NCI-H128 (cell line): ENCODE data around the gene CMTM1.
A peak's percentile ranks its signal among the peaks of the same experiment; 100 is the strongest.

Experiments used
- DNase-seq: peaks from one replicate; lab custom pipeline; 2025; ENCODE audit not compliant: unreplicated experiment; lab: John Stamatoyannopoulos, UW

CMTM1 gene

DNA sequence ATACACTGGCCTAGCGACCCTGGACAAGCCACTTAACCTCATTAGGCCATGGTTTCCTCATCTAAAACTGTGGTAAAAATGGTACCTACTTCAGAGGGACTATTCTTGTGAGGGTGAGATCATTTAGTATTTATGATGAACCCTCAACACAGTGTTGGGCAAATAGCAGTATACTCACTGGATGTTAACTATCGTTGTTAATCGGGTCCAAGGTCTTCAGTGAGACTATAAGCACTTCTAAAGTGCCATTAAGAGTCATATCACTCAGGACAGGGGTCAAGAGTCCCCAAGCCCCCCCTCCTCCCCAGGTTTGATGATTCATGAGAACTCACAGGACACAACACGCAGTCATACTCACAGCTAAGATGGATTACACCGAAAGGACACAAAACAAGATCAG is 27.3 kb upstream of the CMTM1 start:
- DNase-seq = no peak

DNA sequence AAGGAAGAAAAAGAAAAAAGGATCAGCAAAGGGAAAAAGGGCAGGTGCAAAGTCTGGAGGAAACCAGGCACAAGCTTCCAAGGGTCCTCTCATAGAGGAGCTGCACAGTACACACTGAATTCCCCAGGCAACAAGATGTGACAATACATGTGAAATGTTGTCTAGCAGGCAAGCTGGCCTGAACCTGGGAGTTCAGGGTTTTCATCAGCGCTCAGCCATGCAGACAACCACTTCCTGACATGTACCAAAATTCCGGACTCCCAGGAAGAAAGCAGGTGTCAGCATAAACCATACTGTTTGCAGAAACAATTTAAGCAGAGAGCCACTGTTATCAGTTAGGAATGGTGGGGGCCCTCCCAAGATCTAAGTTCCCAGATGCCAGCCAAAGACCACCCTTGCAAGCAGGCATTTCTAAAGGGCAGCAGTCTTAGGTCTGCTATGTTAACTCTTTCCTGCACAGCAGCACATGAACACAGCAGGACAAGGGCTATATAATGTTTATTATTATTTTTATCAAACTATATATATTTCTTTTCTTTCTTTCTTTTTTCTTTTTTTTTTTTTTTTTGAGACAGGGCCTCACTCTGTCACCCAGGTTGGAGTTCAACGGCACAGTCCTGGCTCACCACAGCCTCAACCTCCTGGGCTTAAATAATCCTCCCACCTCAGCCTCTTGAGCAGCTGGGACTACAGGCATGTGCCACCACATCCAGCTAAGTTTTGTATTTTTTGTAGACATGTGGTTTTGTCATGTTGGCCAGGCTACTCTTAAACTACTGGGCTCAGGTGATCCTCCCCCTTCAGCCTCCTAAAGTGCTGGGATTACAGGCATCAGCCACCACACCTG is 26.4 kb upstream of the CMTM1 start:
- DNase-seq = no peak

GRCh38 chr16:66541388-66542355 is 24.6 kb upstream of the CMTM1 start:
- DNase-seq = no peak

GRCh38 chr16:66542396-66542795 is 23.8 kb upstream of the CMTM1 start:
- DNase-seq = no peak

DNA sequence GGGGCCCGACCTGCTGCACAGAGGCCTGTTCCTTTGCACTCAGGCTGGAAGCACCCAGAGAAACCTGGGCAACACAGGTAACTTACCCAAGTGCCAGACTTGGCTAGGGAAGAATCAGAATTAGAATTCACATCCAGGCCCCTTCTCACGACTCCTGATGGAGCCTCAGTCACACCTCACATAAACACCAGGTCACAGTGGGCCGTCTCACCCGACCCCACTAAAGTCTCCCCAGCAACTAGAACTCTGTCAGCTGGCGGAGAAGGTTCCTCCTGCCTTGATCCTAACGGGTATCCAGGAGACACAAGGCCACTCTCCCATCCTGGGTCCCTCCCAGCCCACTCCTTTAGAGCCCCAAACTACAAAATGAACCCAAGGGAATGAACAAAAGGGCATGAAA is 22.7 kb upstream of the CMTM1 start:
- DNase-seq = no peak

GRCh38 chr16:66544016-66544757 is 22.1 kb upstream of the CMTM1 start:
- no peak for DNase-seq

DNA sequence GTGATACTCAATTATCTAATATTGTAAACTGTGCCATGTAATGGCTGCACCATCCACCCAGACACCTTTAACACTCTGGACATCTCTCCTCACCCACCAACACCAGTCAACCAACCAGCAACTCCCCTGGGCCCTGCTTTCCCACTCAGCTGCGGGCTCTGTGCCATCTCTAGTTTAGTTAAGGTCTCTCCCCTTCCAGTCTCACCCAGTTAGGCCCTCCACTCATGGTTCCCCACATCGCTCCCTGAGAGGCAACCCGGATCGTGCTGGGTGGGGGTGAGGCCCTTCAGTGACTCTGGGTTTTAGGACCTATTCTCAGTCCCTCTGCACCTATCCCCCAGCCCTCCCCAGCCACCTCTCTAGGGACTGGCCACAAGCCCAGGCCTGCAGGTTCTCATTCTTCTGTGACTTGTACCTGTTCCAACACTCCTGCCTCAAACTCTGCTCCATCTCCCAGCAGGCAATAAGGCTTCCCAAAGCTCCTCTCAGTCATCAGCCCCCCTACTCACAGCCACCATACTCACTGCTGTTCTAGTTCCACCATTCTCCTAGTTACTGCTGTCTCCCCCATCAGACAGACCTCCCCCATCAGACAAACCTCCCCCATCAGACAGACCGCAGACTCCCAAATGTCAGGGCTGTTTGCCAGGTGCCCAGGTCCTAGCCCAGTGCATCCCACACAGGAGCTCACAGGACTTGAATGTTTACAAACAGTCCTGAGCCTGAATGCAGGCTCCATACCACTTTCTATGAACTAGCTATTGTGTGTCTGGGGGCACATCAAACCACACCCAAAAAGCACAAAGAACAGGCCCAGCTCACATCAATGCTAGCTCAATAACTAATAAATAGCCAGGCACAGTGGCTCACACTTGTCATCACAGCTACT is 18.9 kb upstream of the CMTM1 start:
- DNase-seq = no peak

DNA sequence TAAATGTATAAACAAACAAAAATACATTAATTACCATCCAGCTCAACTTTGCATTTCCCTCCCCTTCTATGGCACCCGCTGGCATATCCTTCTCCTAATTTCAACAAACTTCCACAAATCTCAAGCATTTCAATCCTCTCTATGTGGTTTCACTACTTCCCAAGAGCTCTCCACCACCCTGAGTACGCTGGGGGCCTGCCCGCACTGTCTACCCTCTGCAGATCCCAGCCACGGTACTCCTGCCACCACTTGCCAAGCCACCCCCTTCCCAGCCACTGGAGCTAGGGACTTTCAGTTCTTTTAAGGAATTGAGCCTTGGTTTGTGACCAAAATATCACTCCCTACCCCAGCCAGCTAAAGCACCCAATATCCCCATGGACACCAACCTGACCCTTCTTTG is 18.2 kb upstream of the CMTM1 start:
- DNase-seq = no peak

- DNase-seq = no peak
These were observed 17.4 kb upstream of the CMTM1 start for GRCh38 chr16:66548868-66549267.

DNA sequence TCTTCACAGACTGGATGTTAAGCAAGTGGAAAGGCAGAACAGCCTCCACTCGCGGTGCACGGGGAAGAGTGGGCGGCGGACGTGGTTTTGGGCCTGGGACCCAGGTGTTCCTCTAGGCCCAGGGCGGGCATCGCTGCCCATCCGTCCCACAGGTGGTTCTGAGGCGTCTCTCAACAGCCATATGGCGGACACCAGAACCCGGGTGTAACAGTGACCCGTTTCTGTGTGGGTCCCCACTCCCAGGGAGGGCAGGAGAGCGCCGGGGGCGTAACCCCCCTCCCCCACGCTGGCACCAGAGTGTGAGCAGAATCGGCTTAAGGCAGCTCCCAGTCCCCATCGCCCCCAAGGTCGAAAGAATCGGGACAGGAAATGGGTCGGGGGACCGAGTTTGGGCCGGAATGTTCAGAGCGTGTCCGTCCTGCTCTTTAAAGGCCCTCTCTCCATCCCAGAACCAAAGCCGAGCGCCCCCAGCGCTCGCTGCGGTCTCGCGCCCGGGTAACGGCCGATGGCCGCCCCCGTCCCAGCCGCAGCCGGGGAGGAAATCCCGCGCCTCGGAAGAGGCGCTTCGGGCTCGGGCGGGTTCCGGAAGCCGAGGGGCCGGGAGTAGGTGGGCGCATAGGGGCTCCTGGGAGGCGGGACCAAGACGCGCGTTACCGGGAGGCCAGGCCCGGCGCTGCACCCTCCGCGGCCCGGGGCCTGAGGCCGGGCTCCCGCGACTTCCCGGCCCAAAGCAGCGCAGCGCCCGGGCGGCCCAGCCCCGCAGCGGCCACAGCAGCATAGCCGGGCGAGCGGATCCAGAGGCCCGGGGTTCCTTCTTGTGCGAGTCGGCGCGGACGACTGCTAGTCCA is 16.7 kb upstream of the CMTM1 start, which contains the start of gene TK2:
Gene TK2, minus strand, starts transcription at position 839 of the 848 bp plus-strand sequence. Its CDS starts 61 bp downstream, at position 778.
- DNase-seq = no peak

DNA sequence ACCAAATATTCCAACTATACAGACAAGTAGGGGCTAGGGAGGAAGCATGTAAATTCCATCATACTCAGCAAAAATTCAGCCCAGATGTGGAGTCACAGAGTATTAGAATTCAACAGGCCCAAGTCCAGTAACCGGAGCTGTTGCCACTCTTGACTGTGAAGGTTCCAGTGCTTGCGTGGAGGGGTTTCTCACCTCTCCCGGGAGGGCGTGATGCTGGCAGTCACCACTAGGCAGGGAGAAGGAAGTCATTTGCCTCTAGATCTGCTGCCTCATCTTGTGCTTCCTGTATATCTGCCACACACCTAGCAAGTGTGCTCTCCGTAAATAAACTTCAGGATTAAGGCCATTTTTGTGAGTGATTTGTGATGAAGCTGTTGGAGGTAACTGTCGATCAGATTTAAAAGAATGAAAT is 14.9 kb upstream of the CMTM1 start:
- no peak for DNase-seq

GRCh38 chr16:66551788-66552285 is 14.4 kb upstream of the CMTM1 start:
- no peak for DNase-seq

DNA sequence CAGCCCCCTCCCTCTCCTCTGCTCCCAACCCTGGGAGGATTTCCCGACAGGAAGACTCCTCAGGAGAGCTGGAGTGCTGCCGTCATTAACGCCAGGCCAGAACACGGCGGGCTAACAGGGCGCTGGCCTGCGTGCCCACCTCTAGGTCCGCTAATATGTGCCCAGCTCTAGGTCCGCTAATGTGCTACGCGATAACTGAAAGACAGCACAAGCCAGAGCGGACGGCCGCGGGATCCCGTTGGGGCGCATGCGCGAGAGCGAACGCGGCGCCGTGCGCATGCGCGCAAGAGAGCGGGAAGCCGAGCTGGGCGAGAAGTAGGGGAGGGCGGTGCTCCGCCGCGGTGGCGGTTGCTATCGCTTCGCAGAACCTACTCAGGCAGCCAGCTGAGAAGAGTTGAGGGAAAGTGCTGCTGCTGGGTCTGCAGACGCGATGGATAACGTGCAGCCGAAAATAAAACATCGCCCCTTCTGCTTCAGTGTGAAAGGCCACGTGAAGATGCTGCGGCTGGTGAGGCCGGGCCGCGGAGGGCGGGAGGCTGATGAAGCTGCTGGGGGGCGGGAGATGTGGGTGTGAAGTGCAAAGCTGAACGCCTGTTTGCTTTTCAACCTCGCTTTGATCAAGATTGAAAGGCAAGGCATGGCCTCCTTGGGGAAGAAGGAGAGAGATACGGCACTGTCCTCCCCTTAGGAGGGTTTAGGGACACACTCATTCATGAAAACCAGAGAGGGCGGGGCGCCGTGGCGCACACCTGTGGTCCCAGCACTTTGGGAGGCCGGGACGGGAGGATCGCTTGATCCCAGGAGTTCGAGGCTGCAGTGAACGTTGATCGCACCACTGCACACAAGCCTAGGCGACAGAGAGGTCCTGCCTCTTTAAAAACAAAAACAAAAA is 13.7 kb upstream of the CMTM1 start, which contains the start of gene CKLF:
Gene CKLF, plus strand, starts transcription at position 291 of the 892 bp plus-strand sequence. Its CDS starts 140 bp downstream, at position 431.
- peak; percentile 66 for DNase-seq

- DNase-seq = no peak
These were observed 13.0 kb upstream of the CMTM1 start for GRCh38 chr16:66553223-66553622.

DNA sequence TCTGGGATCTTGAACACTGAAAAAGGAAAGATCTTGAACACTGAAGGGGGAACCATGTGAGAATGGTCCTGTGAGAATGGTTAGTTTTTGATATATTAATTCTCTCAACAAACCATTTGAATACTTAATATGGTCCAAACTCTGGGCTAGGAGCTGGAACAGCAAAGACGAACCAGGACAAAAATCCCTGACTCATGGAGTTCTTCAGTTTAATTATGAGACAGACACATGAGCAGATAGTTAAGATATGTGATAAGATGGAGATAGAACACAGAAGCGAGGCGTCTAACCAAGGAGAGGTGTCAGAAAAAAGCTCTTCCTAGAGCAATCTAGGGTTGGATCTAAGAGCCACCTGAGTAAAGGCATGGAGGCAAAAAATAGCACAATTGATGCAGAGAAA is 12.2 kb upstream of the CMTM1 start:
- DNase-seq = no peak

DNA sequence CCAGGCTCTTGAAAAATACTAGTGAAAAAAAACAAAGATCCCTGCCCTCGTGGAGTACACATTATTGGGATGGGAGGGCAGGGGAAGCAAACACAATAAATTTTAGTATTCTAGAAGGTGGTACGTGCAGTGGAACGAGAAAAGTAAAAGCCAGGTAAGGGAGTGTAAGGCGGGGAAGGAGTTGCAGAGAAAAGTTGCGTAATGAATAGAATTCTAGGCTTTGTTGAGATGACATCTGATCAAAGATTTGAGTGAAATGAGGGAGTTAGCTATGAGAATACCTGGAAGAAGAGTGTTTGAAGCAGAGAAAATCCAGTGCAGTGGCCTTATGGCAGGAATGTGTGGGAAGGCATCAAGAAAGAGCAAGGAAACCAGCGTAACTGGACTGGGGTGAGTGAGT is 11.7 kb upstream of the CMTM1 start:
- no peak for DNase-seq

DNA sequence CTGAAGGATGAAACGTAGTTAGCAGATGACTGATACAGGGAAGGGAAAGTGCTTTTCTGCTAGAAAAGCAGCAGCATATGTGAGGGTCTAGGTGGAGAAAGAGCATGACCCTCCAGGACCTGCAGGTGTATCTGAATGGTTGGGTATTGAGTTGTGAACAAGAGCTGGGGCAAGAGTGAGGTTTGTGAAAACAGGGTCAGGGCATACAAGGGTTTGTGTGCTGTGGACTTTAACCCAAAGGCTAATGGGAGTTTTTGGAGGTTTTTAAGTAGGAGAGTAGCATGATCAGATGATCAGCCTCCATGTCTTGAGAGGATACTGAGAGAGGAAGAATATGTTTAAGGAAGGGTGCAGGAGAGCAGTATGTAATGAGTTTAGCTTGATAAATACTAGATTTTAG is 6.1 kb upstream of the CMTM1 start:
- DNase-seq = no peak
